Motor neuron (in vitro differentiated cells): ENCODE data around the gene TMEM161A. TPM values are rescaled to one million over a fixed set of nuclear protein-coding genes. Genes with fewer than 3 reads are reported as not detected.
"Not testable (repeated sequence)": the region's sequence is repeated elsewhere in the genome, so short reads cannot be mapped to it uniquely, and the experiment has no call there.

Experiments
- ATAC-seq, 8 experiments: fragments of 200-7000 bp; cut with Tn5 transposase; replicated peaks in 6 of 8; 2 replicates each; pipeline ENCODE4 v1.8.0; 2021; ENCODE audit warnings: mild to moderate bottlenecking in 8 of 8, moderate library complexity in 8 of 8
- H3K27ac ChIP-seq, 2 donors: fragments of 250-450 bp; sonication (Bioruptor Pico); 2 replicates each; pipeline ENCODE4 v1.9.0; 2021; ENCODE audit warnings: antibody characterized with exemption in 2 of 2, mild to moderate bottlenecking in 2 of 2, moderate library complexity in 1 of 2
- H3K4me1 ChIP-seq, 2 donors: fragments of 250-450 bp; sonication (Bioruptor Pico); replicated peaks in 1 of 2; 2 replicates each; pipeline ENCODE4 v1.6.1; 2021; ENCODE audit warnings: antibody characterized with exemption in 2 of 2, mild to moderate bottlenecking in 2 of 2, moderate library complexity in 1 of 2
- H3K4me3 ChIP-seq, 5 donors: fragments of 250-450 bp; sonication (Bioruptor Pico); 2 replicates each; pipeline ENCODE4 v1.9.0; 2021; ENCODE audit warnings: antibody characterized with exemption in 5 of 5, mild to moderate bottlenecking in 5 of 5, moderate library complexity in 4 of 5
- WGBS, 10 experiments: fragments of 450-650 bp; shearing (Covaris generic); methylation state at CpG; one replicate each; pipeline ENCODE4 v1.0.0; 2022; 5-methylcytosine and 5-hydroxymethylcytosine counted together
- in situ Hi-C, 9 experiments: fragments of 400-800 bp; cut with MboI; loops; one replicate each; pipeline ENCODE4 v1.15.0; 2021; ENCODE audit warnings: low sequenced_read_pairs in 9 of 9, low pct_unique_long_range_greater_than_20kb in 2 of 9; ENCODE audit not compliant: unreplicated experiment in 9 of 9
- total RNA-seq, 8 experiments: library from RNA; unstranded; fragments of 300-600 nt; gene quantifications; 2 replicates each; pipeline versions ENCODE4 v1.2.3 to v1.2.4, GENCODE V29; 2022

Gene TMEM161A
- total RNA-seq, 8 experiments from 2014 or later: 12.7 to 34.7 (median 17.6) TPM

DNA sequence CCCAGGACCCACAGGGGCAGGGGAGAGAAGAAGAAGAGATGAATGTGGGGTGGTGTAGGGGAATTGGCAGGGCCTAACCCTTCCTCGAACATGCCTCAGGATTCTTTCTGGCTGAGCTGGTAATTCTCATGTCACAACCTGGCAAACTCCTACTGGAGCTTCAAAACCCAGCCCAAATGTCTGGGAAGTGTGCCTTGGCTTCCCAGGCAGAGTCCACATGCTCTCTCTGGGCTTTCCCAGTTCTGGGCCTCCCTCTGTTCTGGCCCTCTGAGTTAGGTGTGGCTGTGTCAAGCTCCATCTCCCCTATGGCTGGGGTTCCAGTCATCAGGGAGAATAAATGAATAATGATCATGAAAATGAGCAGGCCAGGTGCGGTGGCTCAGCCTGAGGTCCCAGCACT is 11.2 kb upstream of the TMEM161A start:
- H3K4me1 ChIP-seq: no peaks in the 10 kb centered on the region
- WGBS, 10 experiments: 22% methylated on average over 1 of the region's 2 CpGs; no CpG with 5 or more reads in 9 of the 10 experiments
- peak in 2 of 8 experiments; percentile 88 to 91 for ATAC-seq
- H3K27ac ChIP-seq: no peak overlapping the region
- H3K4me3 ChIP-seq: no peak overlapping the region
- in situ Hi-C loops: loop anchor here in 2 of 9 experiments (10.0 to 25.0 kb wide), 2 partner anchors 338 to 345 kb away; no protein-coding TSS in a partner anchor

DNA sequence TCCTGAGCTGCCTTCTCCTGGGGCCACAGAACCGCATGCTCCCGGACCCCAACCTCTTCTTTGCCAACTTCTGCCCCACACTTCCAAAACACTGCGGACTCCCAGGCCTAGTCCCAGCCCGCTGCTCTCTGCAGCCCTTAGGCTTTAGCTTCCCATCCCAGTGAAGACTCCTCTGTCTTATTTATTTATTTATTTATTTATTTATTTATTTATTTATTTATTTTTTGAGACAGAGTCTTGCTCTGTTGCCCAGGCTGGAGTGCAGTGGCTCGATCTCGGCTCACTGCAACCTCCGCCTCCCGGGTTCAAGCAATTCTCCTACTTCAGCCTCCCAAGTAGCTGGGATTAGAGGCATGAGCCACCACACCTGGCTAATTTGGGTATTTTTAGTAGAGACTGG is 10.2 kb upstream of the TMEM161A start:
- not testable (repeated sequence) for H3K27ac ChIP-seq, ATAC-seq, H3K4me1 ChIP-seq, H3K4me3 ChIP-seq
- in situ Hi-C loops: loop anchor here in 2 of 9 experiments (10.0 to 25.0 kb wide), 2 partner anchors 339 to 346 kb away; no protein-coding TSS in a partner anchor
- WGBS, 10 experiments: 67 to 100% (median 95%) methylated on average over 2 to 5 of the region's 8 CpGs; no CpG with 5 or more reads in 4 of the 10 experiments

DNA sequence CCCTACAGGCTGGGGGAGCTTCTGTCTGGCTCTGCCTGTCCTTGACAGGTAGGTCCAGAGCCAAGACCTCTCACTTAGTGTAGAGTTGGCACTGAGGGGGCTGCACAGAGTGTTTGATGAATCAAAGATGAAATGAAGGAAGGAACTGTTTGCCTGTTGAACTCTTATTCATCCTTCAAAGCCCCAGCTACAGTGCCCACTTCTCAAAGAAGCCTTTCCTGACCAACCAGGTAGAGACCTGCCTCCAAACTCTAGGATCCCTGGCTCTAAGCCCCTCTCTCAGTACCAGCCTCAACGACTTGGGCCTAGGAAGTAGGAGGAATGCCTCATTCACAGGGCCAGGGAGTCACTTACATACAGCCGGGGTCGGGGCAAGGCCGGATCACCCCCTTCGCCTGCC is 9.1 kb upstream of the TMEM161A start:
- Histone ChIP-seq H3K4me1 (no peaks in the 10 kb centered on the region), H3K4me3 (no peak overlapping the region), H3K27ac (no peak overlapping the region)
- 0 to 60% (median 57%) methylated on average over 1 of the region's 5 CpGs; no CpG with 5 or more reads in 7 of the 10 experiments for WGBS, 10 experiments
- ATAC-seq: no peak
- in situ Hi-C loops: loop anchor here in 2 of 9 experiments (10.0 to 25.0 kb wide), 2 partner anchors 340 to 347 kb away; no protein-coding TSS in a partner anchor

DNA sequence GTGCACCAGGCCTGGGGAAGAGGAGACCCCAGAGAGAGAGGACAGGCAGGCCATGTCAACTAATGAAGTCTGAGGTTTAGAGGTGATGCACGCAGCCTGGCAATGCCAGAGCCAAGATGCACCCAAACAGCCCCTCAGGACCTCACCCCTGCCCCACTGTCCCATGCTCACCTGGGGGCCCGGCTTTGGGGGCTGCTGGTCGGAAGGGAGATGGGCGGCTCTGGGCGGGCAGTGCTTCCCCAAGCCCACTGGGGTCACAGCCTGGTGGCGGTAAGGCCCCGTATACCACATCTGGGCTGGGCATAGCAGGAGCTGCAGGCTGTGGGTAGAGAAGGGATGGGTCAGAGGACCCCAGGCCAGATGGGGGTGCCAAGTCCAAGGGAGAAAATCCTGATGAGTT is 8.6 kb upstream of the TMEM161A start:
- no peak for ATAC-seq
- Histone ChIP-seq H3K4me1 (no peaks in the 10 kb centered on the region), H3K27ac (no peak overlapping the region), H3K4me3 (no peak overlapping the region)
- no CpG with 5 or more reads among the region's 7 CpGs for WGBS, 10 experiments
- in situ Hi-C loops: loop anchor here in 2 of 9 experiments (10.0 to 25.0 kb wide), 2 partner anchors 340 to 348 kb away; no protein-coding TSS in a partner anchor

DNA sequence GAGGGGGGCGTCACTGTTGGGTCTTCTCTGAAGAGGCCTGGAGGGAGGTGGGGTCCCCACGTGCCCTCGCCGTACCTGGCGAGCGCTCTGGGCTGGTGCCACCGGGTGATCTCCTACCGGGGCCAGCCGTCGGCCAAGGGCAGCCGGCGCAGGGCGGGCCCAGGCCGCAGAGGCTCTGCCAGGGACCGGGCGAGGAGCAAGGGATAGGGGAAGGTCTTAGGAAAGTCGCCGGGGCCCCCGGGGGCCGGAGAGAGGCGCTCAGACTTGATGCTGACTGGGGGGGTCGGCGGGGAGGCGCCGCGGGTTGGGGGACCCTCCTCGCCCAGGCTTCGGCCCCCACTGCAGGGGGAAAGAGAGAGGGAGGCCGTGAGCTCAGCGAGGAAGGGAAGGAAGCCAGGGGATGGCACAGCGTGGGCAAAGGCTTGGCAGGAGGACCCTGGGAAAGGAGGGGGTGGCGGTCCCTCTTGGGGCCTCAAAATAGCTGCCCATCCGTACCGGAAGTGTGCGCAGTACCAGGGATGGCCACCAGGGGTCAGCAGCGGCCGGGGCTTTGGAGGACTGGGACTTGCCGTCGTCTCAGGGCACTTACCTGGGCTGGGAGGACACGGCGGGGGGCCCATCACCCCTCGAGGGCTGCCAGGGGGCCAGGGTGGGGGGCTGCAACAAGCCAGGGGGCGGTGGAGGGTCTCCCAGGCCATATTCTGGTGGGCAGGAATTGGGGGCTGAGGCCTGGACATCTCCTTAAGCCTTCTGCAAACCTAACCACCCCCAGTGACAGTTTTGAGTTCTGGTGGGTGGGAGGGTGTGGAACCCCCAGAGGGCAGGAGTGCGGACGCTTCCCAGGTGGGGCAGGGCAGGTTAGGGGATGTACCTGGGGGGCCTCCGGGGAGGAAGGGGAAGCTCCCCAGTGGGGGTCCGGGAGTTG is 7.7 kb upstream of the TMEM161A start:
- Histone ChIP-seq H3K27ac (no peak overlapping the region), H3K4me3 (no peak overlapping the region), H3K4me1 (no peaks in the 10 kb centered on the region)
- ATAC-seq: peak; percentile 63 to 93 (median 74)
- WGBS, 10 experiments: no CpG with 5 or more reads among the region's 47 CpGs
- in situ Hi-C loops: loop anchor here in 2 of 9 experiments (10.0 to 25.0 kb wide), 2 partner anchors 341 to 349 kb away; no protein-coding TSS in a partner anchor

DNA sequence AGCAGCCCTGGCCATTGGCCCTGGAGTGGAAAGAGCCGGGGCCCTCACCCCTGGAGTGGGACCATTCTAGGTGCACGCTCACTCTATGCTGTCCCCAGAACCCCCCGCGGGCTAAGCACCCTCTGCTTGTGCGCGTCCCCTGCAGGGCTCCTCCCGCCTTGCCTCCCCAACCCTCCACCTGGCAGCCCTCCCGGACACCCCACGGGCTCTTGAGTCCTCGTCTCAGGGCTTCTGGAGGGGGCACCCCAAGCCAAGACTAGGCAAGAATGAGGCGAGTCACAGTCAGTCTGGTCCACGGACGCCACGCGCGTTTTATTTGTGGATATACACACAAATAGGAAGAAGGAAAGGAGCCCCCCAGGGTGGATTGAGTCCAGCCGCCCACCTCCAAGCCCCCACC is 7.0 kb upstream of the TMEM161A start:
- no peak overlapping the region for H3K4me3 ChIP-seq
- no peak overlapping the region for H3K27ac ChIP-seq
- in situ Hi-C loops: loop anchor here in 2 of 9 experiments (10.0 to 25.0 kb wide), 2 partner anchors 342 to 350 kb away; no protein-coding TSS in a partner anchor
- no CpG with 5 or more reads among the region's 17 CpGs for WGBS, 10 experiments
- peak in 1 of 8 experiments; percentile 10 for ATAC-seq
- H3K4me1 ChIP-seq: no peaks in the 10 kb centered on the region

DNA sequence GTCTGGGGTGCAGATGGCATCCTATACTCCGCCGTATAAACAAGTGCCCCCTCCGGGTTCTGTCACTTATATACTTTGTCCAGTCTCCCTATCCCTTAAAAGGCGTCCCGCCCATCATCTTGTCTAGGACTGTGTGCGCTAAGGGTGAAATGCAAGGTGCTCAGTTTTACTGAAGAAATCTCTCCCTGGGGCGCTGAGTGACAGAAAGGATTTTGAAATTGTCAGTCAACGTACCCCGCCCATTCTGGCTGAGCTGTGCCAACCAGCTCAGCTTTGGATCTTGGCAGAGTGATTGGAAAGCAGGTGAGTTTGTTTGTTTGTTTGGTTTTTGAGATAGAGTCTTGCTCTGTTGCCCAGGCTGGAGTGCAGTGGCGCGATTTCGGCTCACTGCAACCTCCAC is 4.1 kb upstream of the TMEM161A start:
- H3K4me3 ChIP-seq: no peak overlapping the region
- H3K27ac ChIP-seq: no peak overlapping the region
- H3K4me1 ChIP-seq: peaks cover 0 to 2% of the 10 kb centered on the region in 2 donors
- no peak for ATAC-seq
- WGBS, 10 experiments: 82 to 94% (median 91%) methylated on average over 2 to 7 of the region's 12 CpGs; no CpG with 5 or more reads in 4 of the 10 experiments
- in situ Hi-C loops: loop anchor here in 2 of 9 experiments (10.0 to 25.0 kb wide), 2 partner anchors 345 to 352 kb away; no protein-coding TSS in a partner anchor

DNA sequence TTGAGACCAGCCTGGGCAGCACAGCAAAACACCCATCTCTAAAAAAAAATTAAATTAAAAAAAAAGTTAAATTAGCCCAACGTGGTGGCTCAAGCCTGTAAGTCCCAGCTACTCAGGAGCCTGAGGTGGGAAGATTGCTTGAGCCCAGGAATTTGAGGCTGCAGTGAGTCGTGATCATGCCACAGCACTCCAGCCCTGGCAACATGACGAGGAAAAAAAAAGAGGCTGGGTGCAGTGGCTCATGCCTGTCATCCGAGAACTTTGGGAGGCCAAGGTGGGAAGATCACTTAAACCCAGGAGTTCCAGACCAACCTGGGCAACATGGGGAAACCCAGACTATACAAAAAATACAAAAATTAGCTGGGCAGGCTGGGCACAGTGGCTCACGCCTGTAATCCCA is 2.2 kb upstream of the TMEM161A start:
- Histone ChIP-seq H3K4me1 (peaks cover 3 to 5% of the 10 kb centered on the region in 2 donors), H3K27ac (no peak overlapping the region), H3K4me3 (no peak overlapping the region)
- 13 to 100% (median 72%) methylated on average over 1 to 5 of the region's 5 CpGs; no CpG with 5 or more reads in 1 of the 10 experiments for WGBS, 10 experiments
- in situ Hi-C loops: loop anchor here in 2 of 9 experiments (10.0 to 25.0 kb wide), 2 partner anchors 347 to 354 kb away; no protein-coding TSS in a partner anchor
- no peak for ATAC-seq

DNA sequence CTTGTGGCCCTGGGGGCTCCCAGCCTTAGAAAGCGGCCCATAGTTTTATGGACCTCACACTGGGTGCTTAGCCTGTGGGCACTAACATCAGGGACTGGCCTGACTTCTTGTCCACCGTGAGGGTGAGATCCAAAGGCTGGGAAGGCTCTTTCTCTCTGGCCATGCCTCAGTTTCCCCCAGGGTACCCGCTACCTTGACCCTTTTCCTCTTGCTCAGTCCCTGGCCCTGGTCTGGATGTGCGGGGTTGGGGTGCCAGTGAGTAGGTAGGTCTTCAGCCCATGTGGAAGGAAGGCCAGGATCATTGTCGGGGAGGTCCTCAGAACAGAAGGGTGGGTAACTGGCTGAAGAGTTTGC is 1.6 kb upstream of the TMEM161A start:
- 0 to 86% (median 33%) methylated on average over 1 to 4 of the region's 5 CpGs; no CpG with 5 or more reads in 5 of the 10 experiments for WGBS, 10 experiments
- ATAC-seq: no peak
- Histone ChIP-seq H3K4me3 (no peak overlapping the region), H3K27ac (no peak overlapping the region), H3K4me1 (peaks cover 3 to 5% of the 10 kb centered on the region in 2 donors)
- in situ Hi-C loops: loop anchor here in 2 of 9 experiments (10.0 to 25.0 kb wide), 2 partner anchors 347 to 355 kb away; no protein-coding TSS in a partner anchor

DNA sequence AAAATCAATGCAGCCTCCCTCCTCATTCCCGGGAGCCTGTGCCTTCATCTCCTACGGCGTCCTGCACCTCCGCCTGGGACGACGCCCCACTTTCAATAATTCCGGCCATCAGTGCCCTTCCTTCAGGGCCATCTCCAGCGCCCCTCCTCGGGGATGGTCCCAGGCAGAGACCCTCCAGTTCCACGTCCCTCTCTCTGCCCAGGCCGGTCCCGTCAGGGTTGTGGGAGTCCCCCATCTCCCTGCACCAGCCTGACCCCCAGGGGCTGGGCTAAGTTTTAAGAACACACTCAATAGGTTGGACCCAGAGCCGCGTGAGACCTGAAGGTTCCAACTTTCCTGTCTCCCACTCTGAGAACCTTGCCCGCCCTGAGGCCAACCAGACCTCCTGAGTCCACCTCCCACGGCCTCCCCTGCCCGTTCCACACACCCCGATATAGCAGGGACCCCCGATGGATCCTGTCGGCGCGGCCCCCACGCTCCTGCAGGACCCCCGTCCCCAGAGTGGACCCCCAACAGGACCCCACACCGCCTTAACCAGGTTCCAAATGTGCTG is 646 bp downstream of the TMEM161A start:
- Histone ChIP-seq H3K4me3 (peak overlapping the region; percentile 56 to 98 (median 80)), H3K27ac (peak overlapping the region in 1 of 2 donors; percentile 20), H3K4me1 (peaks cover 3 to 5% of the 10 kb centered on the region in 2 donors)
- 0 to 13% (median 0%) methylated on average over 1 to 11 of the region's 25 CpGs; no CpG with 5 or more reads in 5 of the 10 experiments for WGBS, 10 experiments
- in situ Hi-C loops: loop anchor here in 1 of 9 experiments (25.0 kb wide), 1 partner anchor 350 kb away; no protein-coding TSS in a partner anchor
- peak; percentile 2 to 26 (median 6) for ATAC-seq

DNA sequence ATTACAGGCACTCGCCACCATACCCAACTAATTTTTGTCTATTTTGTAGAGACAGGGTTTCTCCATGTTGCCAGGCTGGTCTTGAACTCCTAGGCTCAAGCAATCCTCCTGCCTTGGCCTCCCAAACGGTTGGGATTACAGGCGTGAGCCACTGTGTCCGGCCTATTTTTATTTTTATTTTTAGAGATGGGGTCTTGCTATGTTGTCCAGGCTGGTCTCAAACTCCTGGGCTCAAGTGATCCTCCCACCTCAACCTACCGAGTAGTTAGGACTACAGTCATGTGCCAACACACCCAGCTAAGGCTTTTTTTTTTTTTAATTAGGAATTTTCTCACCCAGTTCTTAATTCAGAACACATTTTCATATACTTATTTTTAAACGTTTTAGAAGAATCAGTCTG is 2.6 kb downstream of the TMEM161A start:
- in situ Hi-C loops: loop anchor here in 1 of 9 experiments (25.0 kb wide), 1 partner anchor 352 kb away; no protein-coding TSS in a partner anchor
- H3K27ac ChIP-seq, ATAC-seq, H3K4me3 ChIP-seq, H3K4me1 ChIP-seq: not testable (repeated sequence)
- WGBS, 10 experiments: 0 to 92% (median 81%) methylated on average over 1 to 6 of the region's 6 CpGs; no CpG with 5 or more reads in 1 of the 10 experiments

DNA sequence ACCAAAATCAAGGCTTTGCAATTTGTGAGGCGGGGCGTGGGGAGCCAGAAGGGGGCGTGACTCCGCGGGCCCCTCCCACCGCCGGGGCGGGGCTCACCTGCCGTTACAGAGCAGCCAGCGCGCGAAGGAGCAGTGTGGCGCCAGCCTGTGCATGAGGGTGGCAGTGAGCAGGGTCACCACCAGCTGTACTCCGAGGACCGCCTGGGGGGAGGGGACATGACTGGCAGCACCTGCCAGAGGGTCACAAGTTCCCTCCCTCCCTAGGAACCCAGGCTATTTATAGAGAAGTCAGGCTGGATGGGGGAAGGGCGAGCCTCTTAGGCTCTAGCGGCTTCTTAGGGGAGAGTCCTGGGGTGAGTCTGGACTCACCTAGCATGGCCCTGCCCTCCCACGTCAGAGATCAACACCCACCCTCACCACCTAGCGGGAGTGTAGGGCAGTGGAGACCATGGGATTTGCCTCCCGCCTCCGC is 3.6 kb downstream of the TMEM161A start:
- no peak overlapping the region for H3K4me3 ChIP-seq
- in situ Hi-C loops: loop anchor here in 1 of 9 experiments (25.0 kb wide), 1 partner anchor 353 kb away; no protein-coding TSS in a partner anchor
- H3K4me1 ChIP-seq: peaks cover 3 to 5% of the 10 kb centered on the region in 2 donors
- peak in 2 of 8 experiments; percentile 10 to 41 for ATAC-seq
- H3K27ac ChIP-seq: no peak overlapping the region
- 14 to 100% methylated on average over 1 to 7 of the region's 21 CpGs; no CpG with 5 or more reads in 8 of the 10 experiments for WGBS, 10 experiments
